B cell (primary cell): ENCODE measurements around the gene CRELD2.

Source experiments
- EZH2 ChIP-seq: IDR thresholded peaks from 2 replicates; pipeline ENCODE4 v1.6.1; 2012; ENCODE audit warnings: borderline replicate concordance, low read depth, mild to moderate bottlenecking, moderate library complexity, low read length; ENCODE audit not compliant: insufficient read depth, poor library complexity, severe bottlenecking
- TF ChIP-seq, protein P1 (sequence below): fragments of 200-600 bp; IDR thresholded peaks from one replicate; pipeline ENCODE4 v1.8.0; 2022; ENCODE audit warnings: antibody characterized with exemption, mild to moderate bottlenecking

DNA sequence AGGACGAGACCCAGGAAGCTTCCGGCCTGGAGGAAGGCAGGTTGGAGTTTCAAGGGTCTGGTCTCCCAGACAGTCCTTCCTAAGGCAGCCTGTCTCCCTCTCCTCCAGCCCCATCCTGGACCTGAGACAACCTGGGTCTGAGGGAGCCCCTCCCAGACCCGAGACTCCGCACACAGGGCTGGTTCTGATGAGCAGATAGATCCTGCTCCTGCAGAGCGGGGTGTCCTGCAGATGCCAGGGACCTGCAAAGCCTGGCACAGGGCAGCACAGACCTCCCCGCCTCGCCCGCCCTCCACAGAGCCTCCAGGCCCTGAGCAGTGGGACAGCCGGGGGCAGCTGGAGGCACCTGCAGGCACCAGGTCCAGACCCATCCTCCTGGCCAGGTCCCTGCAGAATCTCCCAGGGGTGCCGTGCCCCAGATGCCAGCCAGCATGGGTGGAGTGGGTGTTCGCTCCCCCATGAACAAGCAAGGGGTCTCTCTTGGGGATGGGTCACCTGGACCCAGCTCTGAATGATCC, 49.9 kb downstream of the CRELD2 start:
- TF ChIP-seq, protein P1, sequence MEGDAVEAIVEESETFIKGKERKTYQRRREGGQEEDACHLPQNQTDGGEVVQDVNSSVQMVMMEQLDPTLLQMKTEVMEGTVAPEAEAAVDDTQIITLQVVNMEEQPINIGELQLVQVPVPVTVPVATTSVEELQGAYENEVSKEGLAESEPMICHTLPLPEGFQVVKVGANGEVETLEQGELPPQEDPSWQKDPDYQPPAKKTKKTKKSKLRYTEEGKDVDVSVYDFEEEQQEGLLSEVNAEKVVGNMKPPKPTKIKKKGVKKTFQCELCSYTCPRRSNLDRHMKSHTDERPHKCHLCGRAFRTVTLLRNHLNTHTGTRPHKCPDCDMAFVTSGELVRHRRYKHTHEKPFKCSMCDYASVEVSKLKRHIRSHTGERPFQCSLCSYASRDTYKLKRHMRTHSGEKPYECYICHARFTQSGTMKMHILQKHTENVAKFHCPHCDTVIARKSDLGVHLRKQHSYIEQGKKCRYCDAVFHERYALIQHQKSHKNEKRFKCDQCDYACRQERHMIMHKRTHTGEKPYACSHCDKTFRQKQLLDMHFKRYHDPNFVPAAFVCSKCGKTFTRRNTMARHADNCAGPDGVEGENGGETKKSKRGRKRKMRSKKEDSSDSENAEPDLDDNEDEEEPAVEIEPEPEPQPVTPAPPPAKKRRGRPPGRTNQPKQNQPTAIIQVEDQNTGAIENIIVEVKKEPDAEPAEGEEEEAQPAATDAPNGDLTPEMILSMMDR, result no peak
- no peak for TF ChIP-seq EZH2
